Suprapubic skin (tissue), 2 donors: ENCODE results near the gene UVRAG.

ENCODE experiments used
- EP300 ChIP-seq: sonication (generic); formaldehyde crosslinking; IDR thresholded peaks from one replicate; pipeline ENCODE4 v1.6.1; 2017; ENCODE audit warnings: antibody characterized with exemption
- POLR2A ChIP-seq, 2 donors: fragments of 450-650 bp; IDR thresholded peaks; one replicate each; pipeline ENCODE4 v1.6.1; 2017; ENCODE audit warnings: antibody characterized with exemption in 2 of 2, mild to moderate bottlenecking in 2 of 2, moderate library complexity in 2 of 2

DNA sequence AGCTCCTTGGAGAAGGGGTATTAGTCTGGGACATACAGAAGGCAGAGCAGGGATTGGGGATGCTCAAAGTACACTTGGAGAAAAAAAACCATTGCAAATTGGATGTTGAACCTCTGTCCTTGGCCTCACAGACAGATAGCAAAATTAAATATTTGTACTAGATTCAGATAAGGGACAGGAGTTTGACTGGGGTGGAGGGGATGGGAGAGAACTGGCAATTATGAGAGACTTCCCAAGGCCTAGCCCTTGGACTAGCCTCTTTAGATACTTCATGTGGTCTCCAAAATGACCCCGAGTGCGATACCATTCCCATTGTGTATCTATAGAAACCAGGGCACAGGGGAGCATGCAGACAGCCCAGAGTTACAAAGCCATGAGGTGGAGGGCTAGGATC is 30.9 kb upstream of the UVRAG start:
- TF ChIP-seq EP300 (no peak), POLR2A (IDR thresholded peaks at IDR 0.05) (no peak)
